Neural progenitor cell (in vitro differentiated cells): Measurements from ENCODE around the gene RNF151. TPM values are rescaled to one million over a fixed set of nuclear protein-coding genes. Genes with fewer than 3 reads are reported as not detected.
A peak's percentile ranks its signal among the peaks of the same experiment; 100 is the strongest.

ENCODE experiments used
- DNase-seq: peaks from one replicate; pipeline ENCODE4 v3.0.0-alpha.2; 2016; ENCODE audit warnings: low spot score
- H2AFZ ChIP-seq: fragments of 200-600 bp; sonication (generic); replicated peaks from 2 replicates; pipeline ENCODE4 v1.6.1; 2016; ENCODE audit warnings: antibody characterized with exemption
- H3F3A ChIP-seq: fragments of 200-600 bp; sonication (generic); 2 replicates; pipeline ENCODE4 v1.6.1; 2016; ENCODE audit warnings: antibody characterized with exemption, low read depth
- H3K27ac ChIP-seq: fragments of 200-600 bp; sonication (generic); 2 replicates; pipeline ENCODE4 v1.5.1; 2016; ENCODE audit warnings: mild to moderate bottlenecking
- H3K27me3 ChIP-seq: fragments of 200-600 bp; sonication (generic); 2 replicates; pipeline ENCODE4 v1.6.1; 2016; ENCODE audit warnings: mild to moderate bottlenecking, moderate library complexity
- H3K36me3 ChIP-seq: fragments of 200-600 bp; sonication (generic); 2 replicates; pipeline ENCODE4 v1.5.1; 2016
- H3K4me1 ChIP-seq: fragments of 200-600 bp; sonication (generic); 2 replicates; pipeline ENCODE4 v1.6.1; 2016; ENCODE audit warnings: mixed run types
- H3K4me2 ChIP-seq: fragments of 200-600 bp; sonication (generic); 2 replicates; pipeline ENCODE4 v1.6.1; 2016
- H3K4me3 ChIP-seq: fragments of 200-600 bp; sonication (generic); 2 replicates; pipeline ENCODE4 v1.5.1; 2016
- H3K79me2 ChIP-seq: fragments of 200-600 bp; sonication (generic); 2 replicates; pipeline ENCODE4 v1.6.1; 2016; ENCODE audit warnings: low read depth
- H3K9ac ChIP-seq: fragments of 200-600 bp; sonication (generic); 2 replicates; pipeline ENCODE4 v1.6.1; 2016
- H3K9me3 ChIP-seq: fragments of 200-600 bp; sonication (generic); 2 replicates; pipeline ENCODE4 v1.5.1; 2016; ENCODE audit warnings: low read depth
- H4K20me1 ChIP-seq: fragments of 200-600 bp; sonication (generic); 2 replicates; pipeline ENCODE4 v1.6.1; 2016; ENCODE audit warnings: low read depth
- H3K27ac Mint-ChIP-seq: 3 replicates; pipeline ENCODE4 v1.8.0; 2021; ENCODE audit warnings: mixed read lengths
- H3K27me3 Mint-ChIP-seq: 2 replicates; pipeline ENCODE4 v1.8.0; 2022; ENCODE audit warnings: low read depth, mild to moderate bottlenecking, inconsistent platforms, moderate library complexity, mixed read lengths; ENCODE audit not compliant: insufficient read depth
- H3K36me3 Mint-ChIP-seq: 3 replicates; pipeline ENCODE4 v1.8.0; 2021; ENCODE audit warnings: mixed read lengths
- H3K4me1 Mint-ChIP-seq: 3 replicates; pipeline ENCODE4 v1.8.0; 2021; ENCODE audit warnings: mixed read lengths
- H3K4me3 Mint-ChIP-seq: 3 replicates; pipeline ENCODE4 v1.8.0; 2021; ENCODE audit warnings: mild to moderate bottlenecking, moderate library complexity, mixed read lengths
- H3K9me3 Mint-ChIP-seq: 3 replicates; pipeline ENCODE4 v1.8.0; 2020; ENCODE audit warnings: mixed read lengths
- CTCF ChIP-seq: fragments of 200-600 bp; sonication (generic); IDR thresholded peaks from 2 replicates; pipeline ENCODE4 v1.5.1; 2017; ENCODE audit warnings: antibody characterized with exemption, mild to moderate bottlenecking
- EZH2 ChIP-seq: fragments of 200-600 bp; sonication (generic); IDR thresholded peaks from 2 replicates; pipeline ENCODE4 v1.6.1; 2017; ENCODE audit warnings: antibody characterized with exemption, mild to moderate bottlenecking, moderate library complexity
- EZH2phosphoT487 ChIP-seq: fragments of 200-600 bp; sonication (generic); IDR thresholded peaks from 2 replicates; pipeline ENCODE4 v1.6.1; 2017; ENCODE audit warnings: antibody characterized with exemption
- total RNA-seq: library from RNA; depleted of rRNA; stranded (reverse); fragments of >200 nt; gene quantifications from 2 replicates; pipeline ENCODE4 v1.2.3, GENCODE V29; 2015; ENCODE audit warnings: low replicate concordance

RNF151 gene
- total RNA-seq, 1 donor from 2014 or later = not detected

GRCh38 chr16:1958715-1959268, 7.9 kb upstream of the RNF151 start:
- Mint-ChIP-seq H3K27me3 (peaks cover 2% of the 10 kb centered on the region), H3K27ac (no peak overlapping the region), H3K4me3 (peak overlapping the region; percentile 96), H3K36me3 (peaks cover 9% of the 10 kb centered on the region), H3K9me3 (no peaks in the 10 kb centered on the region), H3K4me1 (peaks cover 25% of the 10 kb centered on the region)
- peak overlapping the region; percentile 84 for H3K4me2 ChIP-seq
- H4K20me1 ChIP-seq = peaks cover 36% of the 10 kb centered on the region
- peaks cover 30% of the 10 kb centered on the region for H3K79me2 ChIP-seq
- TF ChIP-seq CTCF = no peak
- TF ChIP-seq EZH2phosphoT487 = no peak
- H3K4me3 ChIP-seq = peak overlapping the region; percentile 76
- H3K27me3 ChIP-seq = no peaks in the 10 kb centered on the region
- no peak overlapping the region for H3K9ac ChIP-seq
- H3F3A ChIP-seq = peaks cover 41% of the 10 kb centered on the region
- H2AFZ ChIP-seq = peak overlapping the region; percentile 90
- peaks cover 19% of the 10 kb centered on the region for H3K4me1 ChIP-seq
- H3K27ac ChIP-seq = no peak overlapping the region
- H3K36me3 ChIP-seq = no peaks in the 10 kb centered on the region
- no peak for DNase-seq
- H3K9me3 ChIP-seq = no peaks in the 10 kb centered on the region

GRCh38 chr16:1959269-1960039, 7.2 kb upstream of the RNF151 start, which contains the start of gene NDUFB10:
Gene NDUFB10, plus strand, starts transcription at chr16:1959538. Its CDS starts 87 bp downstream, at chr16:1959625.
- Mint-ChIP-seq H3K9me3 (no peaks in the 10 kb centered on the region), H3K27me3 (peaks cover 2% of the 10 kb centered on the region), H3K4me1 (peaks cover 30% of the 10 kb centered on the region), H3K4me3 (peak within 1 kb of the TSS; percentile 96), H3K36me3 (peaks cover 12% of the 10 kb centered on the region), H3K27ac (peak within 1 kb of the TSS; percentile 72)
- Histone ChIP-seq H3K4me3 (peak within 1 kb of the TSS; percentile 76), H4K20me1 (peaks cover 43% of the 10 kb centered on the region), H3F3A (peaks cover 47% of the 10 kb centered on the region), H3K9me3 (no peaks in the 10 kb centered on the region), H3K4me1 (peaks cover 19% of the 10 kb centered on the region), H3K27me3 (no peaks in the 10 kb centered on the region), H3K9ac (peak within 1 kb of the TSS; percentile 68), H3K4me2 (peak within 1 kb of the TSS; percentile 84), H3K79me2 (peaks cover 36% of the 10 kb centered on the region), H3K36me3 (no peaks in the 10 kb centered on the region), H3K27ac (no peak within 1 kb of the TSS), H2AFZ (peak within 1 kb of the TSS; percentile 90)
- TF ChIP-seq CTCF = peak; percentile 60
- TF ChIP-seq EZH2phosphoT487 = no peak
- DNase-seq = peak; percentile 96

DNA sequence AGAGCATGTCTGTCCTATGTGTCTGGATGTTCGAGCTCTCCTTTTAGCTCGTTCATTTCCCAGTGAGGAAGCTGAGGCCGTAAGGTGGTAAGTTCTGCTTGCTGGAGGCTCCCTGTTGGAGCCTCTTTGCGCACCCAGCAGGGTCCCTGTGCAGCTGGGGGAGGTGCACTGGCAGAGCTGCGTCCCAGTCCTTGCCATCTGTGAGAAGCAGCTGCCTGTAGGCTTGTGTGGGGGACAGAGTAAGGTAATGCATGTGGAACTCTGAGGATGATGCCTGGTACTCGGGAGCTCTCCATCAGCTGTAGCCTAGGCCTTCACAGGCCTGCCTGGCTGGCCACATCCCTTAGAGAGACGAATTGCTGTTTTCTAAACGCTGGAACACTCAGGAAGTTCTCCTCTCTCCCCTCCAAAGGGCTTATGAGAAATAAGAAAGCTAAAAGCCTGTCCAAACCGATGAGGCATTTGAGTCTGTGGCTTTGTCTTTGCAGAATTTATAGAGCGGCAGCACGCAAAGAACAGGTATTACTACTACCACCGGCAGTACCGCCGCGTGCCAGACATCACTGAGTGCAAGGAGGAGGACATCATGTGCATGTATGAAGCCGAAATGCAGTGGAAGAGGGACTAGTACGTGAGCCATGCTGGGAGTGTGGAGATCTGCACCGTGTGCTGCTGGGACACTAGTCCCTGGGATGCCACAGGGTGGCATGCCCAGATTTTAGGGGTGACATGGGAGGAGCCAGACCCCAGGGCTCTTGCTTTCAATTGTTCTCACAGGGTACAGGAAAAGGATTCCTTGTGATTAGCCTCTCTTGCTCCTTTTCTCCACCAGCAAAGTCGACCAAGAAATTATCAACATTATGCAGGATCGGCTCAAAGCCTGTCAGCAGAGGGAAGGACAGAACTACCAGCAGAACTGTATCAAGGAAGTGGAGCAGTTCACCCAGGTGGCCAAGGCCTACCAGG, 5.7 kb upstream of the RNF151 start:
- DNase-seq = peak; percentile 37
- Histone ChIP-seq H3K9ac (no peak overlapping the region), H3K36me3 (no peaks in the 10 kb centered on the region), H3K27me3 (no peaks in the 10 kb centered on the region), H4K20me1 (peaks cover 44% of the 10 kb centered on the region), H2AFZ (no peak overlapping the region), H3K79me2 (peaks cover 49% of the 10 kb centered on the region), H3K27ac (peak overlapping the region; percentile 74), H3K4me1 (peaks cover 24% of the 10 kb centered on the region), H3K9me3 (no peaks in the 10 kb centered on the region), H3K4me2 (peak overlapping the region; percentile 84), H3K4me3 (peak overlapping the region; percentile 76), H3F3A (peaks cover 47% of the 10 kb centered on the region)
- TF ChIP-seq CTCF (no peak), EZH2 (no peak), EZH2phosphoT487 (no peak)
- H3K4me3 Mint-ChIP-seq = peak overlapping the region; percentile 96
- peaks cover 34% of the 10 kb centered on the region for H3K4me1 Mint-ChIP-seq
- H3K36me3 Mint-ChIP-seq = peaks cover 12% of the 10 kb centered on the region
- no peak overlapping the region for H3K27ac Mint-ChIP-seq
- no peaks in the 10 kb centered on the region for H3K27me3 Mint-ChIP-seq
- H3K9me3 Mint-ChIP-seq = no peaks in the 10 kb centered on the region
